Activated T-cell treated with anti-CD3 and anti-CD28 coated beads, Interleukin-2, amount 50 U/mL, for 1 hour (primary cell): ENCODE data around the gene PITRM1.

Experiments
- DNase-seq: peaks from one replicate; pipeline ENCODE4 v3.0.0-alpha.2; 2020

PITRM1 gene

GRCh38 chr10:3136763-3137611 is 35.6 kb downstream of the PITRM1 start:
- DNase-seq: no peak

- DNase-seq: no peak
Observed at GRCh38 chr10:3136336-3136735, 36.2 kb downstream of the PITRM1 start.

- no peak for DNase-seq
Observed at GRCh38 chr10:3135006-3135405, 37.6 kb downstream of the PITRM1 start.

- DNase-seq: no peak
Observed at GRCh38 chr10:3133948-3134347, 38.6 kb downstream of the PITRM1 start.

GRCh38 chr10:3132036-3133025 is 40.3 kb downstream of the PITRM1 start:
- no peak for DNase-seq

GRCh38 chr10:3131098-3131497 is 41.5 kb downstream of the PITRM1 start:
- no peak for DNase-seq

GRCh38 chr10:3129581-3130340 is 42.8 kb downstream of the PITRM1 start:
- no peak for DNase-seq

- DNase-seq: no peak
Observed at GRCh38 chr10:3128379-3129130, 44.0 kb downstream of the PITRM1 start.

GRCh38 chr10:3127921-3128320 is 44.7 kb downstream of the PITRM1 start:
- DNase-seq: no peak

- DNase-seq: no peak
Observed at GRCh38 chr10:3126741-3127346, 45.7 kb downstream of the PITRM1 start.

GRCh38 chr10:3126249-3126648 is 46.3 kb downstream of the PITRM1 start:
- no peak for DNase-seq

GRCh38 chr10:3125527-3126170 is 46.9 kb downstream of the PITRM1 start:
- DNase-seq: no peak

GRCh38 chr10:3124412-3125175 is 48.0 kb downstream of the PITRM1 start:
- no peak for DNase-seq

GRCh38 chr10:3123571-3124411 is 48.8 kb downstream of the PITRM1 start:
- no peak for DNase-seq

GRCh38 chr10:3122486-3123205 is 49.9 kb downstream of the PITRM1 start:
- DNase-seq: no peak

- DNase-seq: no peak
Observed at GRCh38 chr10:3122034-3122433, 50.5 kb downstream of the PITRM1 start.

- DNase-seq: no peak
Observed at GRCh38 chr10:3119796-3120459, 52.7 kb downstream of the PITRM1 start.

- DNase-seq: no peak
Observed at GRCh38 chr10:3118641-3119091, 53.9 kb downstream of the PITRM1 start.
